ENCODE data around the gene LNX2.

- TF ChIP-seq, protein P1, sequence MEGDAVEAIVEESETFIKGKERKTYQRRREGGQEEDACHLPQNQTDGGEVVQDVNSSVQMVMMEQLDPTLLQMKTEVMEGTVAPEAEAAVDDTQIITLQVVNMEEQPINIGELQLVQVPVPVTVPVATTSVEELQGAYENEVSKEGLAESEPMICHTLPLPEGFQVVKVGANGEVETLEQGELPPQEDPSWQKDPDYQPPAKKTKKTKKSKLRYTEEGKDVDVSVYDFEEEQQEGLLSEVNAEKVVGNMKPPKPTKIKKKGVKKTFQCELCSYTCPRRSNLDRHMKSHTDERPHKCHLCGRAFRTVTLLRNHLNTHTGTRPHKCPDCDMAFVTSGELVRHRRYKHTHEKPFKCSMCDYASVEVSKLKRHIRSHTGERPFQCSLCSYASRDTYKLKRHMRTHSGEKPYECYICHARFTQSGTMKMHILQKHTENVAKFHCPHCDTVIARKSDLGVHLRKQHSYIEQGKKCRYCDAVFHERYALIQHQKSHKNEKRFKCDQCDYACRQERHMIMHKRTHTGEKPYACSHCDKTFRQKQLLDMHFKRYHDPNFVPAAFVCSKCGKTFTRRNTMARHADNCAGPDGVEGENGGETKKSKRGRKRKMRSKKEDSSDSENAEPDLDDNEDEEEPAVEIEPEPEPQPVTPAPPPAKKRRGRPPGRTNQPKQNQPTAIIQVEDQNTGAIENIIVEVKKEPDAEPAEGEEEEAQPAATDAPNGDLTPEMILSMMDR (IDR thresholded peaks at IDR 0.05; ENCODE audit: low read length): no peak
- no peak for TF ChIP-seq EZH2 (IDR thresholded peaks at IDR 0.05; ENCODE audit: borderline replicate concordance, low read length)
Observed at GRCh38 chr13:27592865-27593264, 27.5 kb downstream of the LNX2 start.
